OCI-LY1 (cell line): Measurements from ENCODE around the gene DLD.

Experiments used
- CTCF ChIP-seq: fragments of 200-600 bp; sonication (generic), shearing (Covaris generic); IDR thresholded peaks from 2 replicates; pipeline ENCODE4 v1.5.1; 2017; ENCODE audit warnings: mild to moderate bottlenecking, antibody characterized with exemption, low read length, moderate library complexity, mixed read lengths
- EZH2 ChIP-seq: fragments of 200-600 bp; sonication (generic), shearing (Covaris generic); IDR thresholded peaks from 2 replicates; pipeline ENCODE4 v1.8.0; 2017; ENCODE audit warnings: borderline replicate concordance, mixed run types, mild to moderate bottlenecking, antibody characterized with exemption, low read length, moderate library complexity, mixed read lengths

- TF ChIP-seq CTCF (no peak), EZH2 (no peak)
These were observed 55.5 kb downstream of the DLD start for GRCh38 chr7:107946451-107946850.
